ENCODE data around the gene MSRB3.

The MSRB3 gene

DNA sequence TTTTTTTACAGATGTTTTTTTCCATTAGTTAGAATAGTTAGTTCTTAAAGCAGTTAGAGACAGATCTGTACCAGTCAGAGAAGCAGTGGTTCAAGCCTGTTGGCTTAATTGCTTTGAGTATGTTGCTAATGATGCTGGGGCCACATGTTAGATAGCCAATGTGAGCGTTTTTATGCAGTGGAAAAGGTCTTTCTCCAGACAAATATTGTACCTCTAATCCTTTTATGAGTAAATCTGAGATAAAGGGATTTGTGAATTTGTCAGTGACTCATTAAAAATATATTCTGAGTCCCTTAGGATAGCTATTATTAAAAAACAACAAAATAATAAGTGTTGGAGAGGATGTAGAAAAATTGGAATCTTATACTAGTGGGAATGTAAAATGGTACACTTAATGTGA is 154.2 kb downstream of the MSRB3 start:
- H3K4me3 ChIP-seq (replicated peaks; ENCODE audit: low read depth, low read length), result no peak overlapping the region
- DNase-seq (ENCODE audit: extremely low read depth, low read depth), result no peak
- TF ChIP-seq, protein P1, sequence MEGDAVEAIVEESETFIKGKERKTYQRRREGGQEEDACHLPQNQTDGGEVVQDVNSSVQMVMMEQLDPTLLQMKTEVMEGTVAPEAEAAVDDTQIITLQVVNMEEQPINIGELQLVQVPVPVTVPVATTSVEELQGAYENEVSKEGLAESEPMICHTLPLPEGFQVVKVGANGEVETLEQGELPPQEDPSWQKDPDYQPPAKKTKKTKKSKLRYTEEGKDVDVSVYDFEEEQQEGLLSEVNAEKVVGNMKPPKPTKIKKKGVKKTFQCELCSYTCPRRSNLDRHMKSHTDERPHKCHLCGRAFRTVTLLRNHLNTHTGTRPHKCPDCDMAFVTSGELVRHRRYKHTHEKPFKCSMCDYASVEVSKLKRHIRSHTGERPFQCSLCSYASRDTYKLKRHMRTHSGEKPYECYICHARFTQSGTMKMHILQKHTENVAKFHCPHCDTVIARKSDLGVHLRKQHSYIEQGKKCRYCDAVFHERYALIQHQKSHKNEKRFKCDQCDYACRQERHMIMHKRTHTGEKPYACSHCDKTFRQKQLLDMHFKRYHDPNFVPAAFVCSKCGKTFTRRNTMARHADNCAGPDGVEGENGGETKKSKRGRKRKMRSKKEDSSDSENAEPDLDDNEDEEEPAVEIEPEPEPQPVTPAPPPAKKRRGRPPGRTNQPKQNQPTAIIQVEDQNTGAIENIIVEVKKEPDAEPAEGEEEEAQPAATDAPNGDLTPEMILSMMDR (IDR thresholded peaks at IDR 0.05; ENCODE audit: low read depth, low read length, missing control alignments), result no peak

DNA sequence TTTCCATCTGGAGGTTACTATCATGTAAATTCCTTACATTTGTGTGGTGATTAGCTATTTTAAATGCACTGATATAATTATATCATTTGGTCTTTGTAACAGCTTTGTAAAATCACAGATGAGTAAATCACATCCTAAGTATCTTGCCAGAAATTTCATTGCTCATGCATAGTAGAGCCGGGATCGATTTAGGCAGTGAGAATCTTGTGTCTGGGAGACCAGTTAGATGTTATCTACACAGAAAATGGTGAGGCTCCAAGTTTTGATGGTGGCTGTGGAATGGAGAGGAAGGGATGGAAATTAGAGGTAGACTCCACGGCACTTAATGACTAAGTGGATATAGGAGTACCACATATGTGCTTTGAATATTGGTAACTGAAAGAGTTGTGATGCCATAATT is 156.3 kb downstream of the MSRB3 start:
- H3K4me3 ChIP-seq (replicated peaks; ENCODE audit: low read depth, low read length), result no peak overlapping the region
- TF ChIP-seq, protein P1 (IDR thresholded peaks at IDR 0.05; ENCODE audit: low read depth, low read length, missing control alignments), result no peak
- no peak for DNase-seq (ENCODE audit: extremely low read depth, low read depth)

DNA sequence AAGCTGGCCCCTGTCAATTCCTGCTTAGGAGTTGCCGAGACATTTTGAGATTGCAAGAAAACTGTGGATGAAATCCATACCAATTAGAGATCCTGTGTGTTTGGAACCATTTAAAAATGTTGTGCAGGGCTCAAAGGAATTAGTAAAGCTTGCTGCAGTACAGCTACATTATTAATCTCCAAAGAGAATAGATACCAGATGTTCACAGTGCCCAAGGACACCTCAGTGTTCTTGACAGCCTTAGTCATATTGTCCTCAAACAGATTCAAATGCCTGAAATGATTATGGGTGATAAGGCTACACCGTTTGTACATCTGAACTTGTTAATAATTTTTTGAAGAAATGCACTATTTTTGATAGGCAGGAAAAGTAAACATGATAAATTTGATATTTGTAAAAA is 164.6 kb downstream of the MSRB3 start:
- TF ChIP-seq, protein P1 (IDR thresholded peaks at IDR 0.05; ENCODE audit: low read depth, low read length, missing control alignments), result no peak
- no peak overlapping the region for H3K4me3 ChIP-seq (replicated peaks; ENCODE audit: low read depth, low read length)
- no peak for DNase-seq (ENCODE audit: extremely low read depth, low read depth)

DNA sequence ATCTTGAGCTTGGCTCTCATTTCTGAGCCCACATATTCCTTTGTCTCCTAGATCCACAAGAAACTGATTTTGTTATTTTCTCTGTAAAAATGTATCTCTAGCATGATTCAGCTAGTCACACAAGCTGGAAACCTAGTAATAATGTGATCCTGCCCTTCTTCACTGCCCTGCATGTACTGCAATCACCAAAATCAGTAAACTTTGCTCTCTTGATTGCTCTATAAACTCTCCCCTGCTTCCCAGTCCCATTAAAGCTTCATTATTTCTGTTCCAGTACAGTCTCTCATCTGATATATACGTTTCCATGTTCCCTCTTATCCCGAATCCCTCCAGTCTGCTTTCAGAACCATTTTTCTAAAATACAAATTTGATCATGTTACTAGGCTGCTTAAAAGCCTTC is 166.5 kb downstream of the MSRB3 start:
- TF ChIP-seq, protein P1 (IDR thresholded peaks at IDR 0.05; ENCODE audit: low read depth, low read length, missing control alignments), result no peak
- no peak for DNase-seq (ENCODE audit: extremely low read depth, low read depth)

DNA sequence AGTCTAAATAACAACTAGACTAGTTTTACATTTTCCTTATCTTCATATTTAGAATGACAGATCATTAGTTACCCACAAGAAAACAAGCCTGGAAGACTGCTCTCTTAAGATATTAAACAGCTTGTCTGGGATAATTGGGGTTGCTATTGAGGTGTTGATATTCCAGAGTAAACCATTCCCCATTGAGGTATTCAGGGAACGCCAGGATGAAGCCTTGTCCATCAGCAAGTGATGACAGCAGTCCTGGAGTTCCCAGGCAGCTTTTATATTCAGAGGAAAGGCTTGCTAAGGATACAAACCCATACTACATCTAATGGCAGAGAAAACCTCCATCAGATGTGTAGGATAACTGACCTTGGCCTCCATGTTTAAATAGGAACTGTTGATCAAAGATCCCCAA is 168.4 kb downstream of the MSRB3 start:
- TF ChIP-seq, protein P1 (IDR thresholded peaks at IDR 0.05; ENCODE audit: low read depth, low read length, missing control alignments), result no peak
- no peak overlapping the region for H3K4me3 ChIP-seq (replicated peaks; ENCODE audit: low read depth, low read length)
- no peak for DNase-seq (ENCODE audit: extremely low read depth, low read depth)

More for the DNA sequence above, 166.5 kb downstream of the MSRB3 start:
- no peak overlapping the region for H3K4me3 ChIP-seq (replicated peaks; ENCODE audit: low read depth, low read length)

DNA sequence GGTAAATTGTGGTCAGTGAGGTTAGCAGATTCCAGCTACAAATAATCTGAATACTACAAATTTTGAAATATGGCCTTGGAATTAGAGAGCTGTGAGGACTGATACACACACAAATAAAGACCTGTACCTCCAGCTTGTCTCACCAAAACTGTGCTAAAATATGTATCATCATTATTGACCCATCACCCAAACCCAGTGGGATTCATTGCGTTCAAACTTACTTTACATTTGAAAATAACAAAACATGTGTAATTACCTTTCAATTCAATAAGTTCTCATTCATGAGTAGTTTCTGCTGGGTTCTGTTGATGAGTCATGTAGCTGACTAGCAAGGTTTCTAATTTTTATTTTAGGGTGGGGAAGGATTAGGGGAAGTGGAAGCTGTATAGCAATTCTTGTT is 170.9 kb downstream of the MSRB3 start:
- TF ChIP-seq, protein P1 (IDR thresholded peaks at IDR 0.05; ENCODE audit: low read depth, low read length, missing control alignments), result no peak
- no peak overlapping the region for H3K4me3 ChIP-seq (replicated peaks; ENCODE audit: low read depth, low read length)
- DNase-seq (ENCODE audit: extremely low read depth, low read depth), result no peak

DNA sequence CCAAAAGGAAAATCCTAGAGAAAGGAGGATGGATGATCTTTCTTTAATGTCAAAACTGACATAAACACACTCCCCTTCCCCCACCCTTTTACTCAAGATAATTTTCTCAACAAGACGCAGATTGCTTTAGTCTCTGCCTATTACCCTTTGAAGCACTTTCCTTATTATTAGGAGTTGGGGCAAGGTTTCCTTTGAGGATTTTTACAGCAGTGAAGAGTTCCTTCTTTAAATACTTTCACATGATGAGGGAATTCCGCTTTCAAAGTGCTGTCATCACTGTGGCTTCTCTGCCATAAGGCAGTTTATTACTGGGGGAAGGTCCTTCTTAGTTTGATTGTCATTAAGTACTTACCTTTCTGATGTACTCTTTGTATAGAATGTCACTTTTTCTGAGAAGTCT is 172.1 kb downstream of the MSRB3 start:
- TF ChIP-seq, protein P1 (IDR thresholded peaks at IDR 0.05; ENCODE audit: low read depth, low read length, missing control alignments), result no peak

More for the DNA sequence above, 172.1 kb downstream of the MSRB3 start:
- DNase-seq (ENCODE audit: extremely low read depth, low read depth), result no peak
- no peak overlapping the region for H3K4me3 ChIP-seq (replicated peaks; ENCODE audit: low read depth, low read length)

All from HFF-Myc (cell line).